ENCODE data around the gene GLT1D1. TPM values are rescaled to one million over a fixed set of nuclear protein-coding genes. Genes with fewer than 3 reads are reported as not detected.

GLT1D1 gene
- total and polyA plus RNA-seq, 2 of the 8 experiments (the other 6 are each of a cell fraction or from before 2014, with no cell fraction given) = 1.5 to 3.6 TPM

DNA sequence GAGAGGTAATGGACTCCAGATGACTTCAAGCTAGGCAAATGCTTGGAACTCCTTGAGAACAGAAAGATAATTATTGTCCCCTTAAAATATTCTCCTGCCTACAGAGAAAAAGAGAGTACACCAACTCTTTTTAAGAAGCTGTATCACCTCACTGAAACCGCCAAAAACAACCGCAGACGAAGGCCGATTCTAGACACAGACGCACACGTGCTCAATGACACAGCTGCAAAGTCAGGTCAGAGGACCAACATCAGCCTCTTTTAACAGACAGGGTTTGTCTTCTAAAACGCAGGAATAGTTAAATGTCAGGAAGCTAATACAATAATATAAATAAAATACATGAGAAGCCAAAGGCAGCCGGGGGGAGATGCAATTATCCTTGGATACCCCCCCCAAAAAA is 48.5 kb upstream of the GLT1D1 start:
- no peaks in the 10 kb centered on the region for H3K23me2 ChIP-seq (ENCODE audit: low read depth, low read length)
- no peak overlapping the region for H3K14ac ChIP-seq (ENCODE audit: insufficient read length)
- peaks cover 13 to 32% of the 10 kb centered on the region in 2 experiments for H4K20me1 ChIP-seq (replicated peaks in 1 of 2; ENCODE audit: control insufficient read depth in 1 of 2, insufficient read depth in 2 of 2, low read length in 2 of 2)
- H3K4ac ChIP-seq (replicated peaks; ENCODE audit: insufficient read length, low read depth, low read length) = no peak overlapping the region
- no peaks in the 10 kb centered on the region for H3K27me3 ChIP-seq (replicated peaks in 1 of 4; ENCODE audit: control insufficient read depth in 3 of 4, extremely low read depth in 1 of 4, insufficient read depth in 3 of 4, low read length in 3 of 4)
- no peak overlapping the region for H2AFZ ChIP-seq (ENCODE audit: low read length)
- no peak overlapping the region for H2BK120ac ChIP-seq (replicated peaks; ENCODE audit: low read depth, low read length)
- DNase-seq (ENCODE audit: low read depth in 1 of 2, low spot score in 2 of 2) (no peak), FAIRE-seq (no peak)
- H2BK12ac ChIP-seq (ENCODE audit: low read depth, low read length) = no peak overlapping the region
- H3K56ac ChIP-seq (replicated peaks; ENCODE audit: insufficient read length, low read depth, low read length) = no peak overlapping the region
- 96% methylated on average over 8 of the region's 8 CpGs; no CpG with 5 or more reads in 1 of the 2 experiments for whole genome bisulfite sequencing, 2 experiments (ENCODE audit: extremely low coverage in 1 of 2, insufficient coverage in 1 of 2, insufficient read length in 1 of 2, insufficient replicate concordance in 2 of 2, low coverage in 1 of 2, low lambda C conversion rate in 2 of 2, missing lambda C conversion rate in 1 of 2)
- H3K79me1 ChIP-seq (ENCODE audit: low read depth, low read length) = peaks cover 9% of the 10 kb centered on the region; the same call in 1 of the 2 replicates
- H3K79me2 ChIP-seq (ENCODE audit: control insufficient read depth in 1 of 2, insufficient read depth in 2 of 2, low read length in 2 of 2) = peaks cover 0 to 40% of the 10 kb centered on the region in 2 experiments; a peak in 2 of 4 replicates
- H3K9ac ChIP-seq (replicated peaks in 1 of 4; ENCODE audit: extremely low read depth in 1 of 4, low read depth in 3 of 4, low read length in 3 of 4) = no peak overlapping the region
- peaks cover 6 to 50% (median 17%) of the 10 kb centered on the region in 4 experiments; a peak in 7 of 8 replicates for H3K36me3 ChIP-seq (ENCODE audit: control insufficient read depth in 2 of 4, insufficient read depth in 4 of 4, low read length in 3 of 4)
- ChIA-PET POLR2A (ENCODE audit: partially characterized antibody) (interaction anchor here (1.1 to 1.2 kb wide), 2 partner anchors 8 to 17 kb away, joined by 3 read pairs; no protein-coding TSS in a partner anchor), CTCF (ENCODE audit: partially characterized antibody) (interaction anchor here (0.6 to 1.1 kb wide), 2 partner anchors 10 to 1221 kb away, joined by 3 to 4 read pairs; no protein-coding TSS in a partner anchor)
- H2BK5ac ChIP-seq (ENCODE audit: low read depth, low read length) = no peak overlapping the region
- no peak overlapping the region for H2AK5ac ChIP-seq (ENCODE audit: low read depth, low read length)
- H4K8ac ChIP-seq (ENCODE audit: extremely low read depth, insufficient read depth, low read length) = no peak overlapping the region
- no peak overlapping the region for H3K4me3 ChIP-seq (ENCODE audit: extremely low read depth in 1 of 4, insufficient read depth in 2 of 4, low read depth in 3 of 4, low read length in 4 of 4)
- no peak overlapping the region for H2BK15ac ChIP-seq (ENCODE audit: low read length)
- no peak overlapping the region for H4K5ac ChIP-seq (ENCODE audit: insufficient read length, low read depth, low read length)
- H3K4me2 ChIP-seq (ENCODE audit: insufficient read depth in 1 of 2, low read depth in 2 of 2, low read length in 2 of 2) = no peak overlapping the region
- H3K9me3 ChIP-seq (ENCODE audit: insufficient read depth in 2 of 2, low read depth in 1 of 2, low read length in 1 of 2) = no peaks in the 10 kb centered on the region
- no peak overlapping the region for H3K23ac ChIP-seq (ENCODE audit: insufficient read length)
- no peak overlapping the region for H3K18ac ChIP-seq (ENCODE audit: extremely low read depth, low read length)
- no peak overlapping the region for H2BK20ac ChIP-seq (ENCODE audit: low read length)
- H3K27ac ChIP-seq (ENCODE audit: low read depth, low read length) = no peak overlapping the region
- no peak overlapping the region for H4K91ac ChIP-seq (replicated peaks; ENCODE audit: insufficient read length, low read length)
- H3K4me1 ChIP-seq (replicated peaks in 1 of 4; ENCODE audit: control insufficient read depth in 3 of 4, insufficient read depth in 4 of 4, low read length in 3 of 4) = no peaks in the 10 kb centered on the region; a peak in 1 of 7 replicates
- no peak for TF ChIP-seq SRF (IDR thresholded peaks at IDR 0.05; ENCODE audit: low read depth, low read length)
- no peak for TF ChIP-seq RFX5 (IDR thresholded peaks at IDR 0.05; ENCODE audit: borderline replicate concordance, low read depth, low read length)
- no peak for TF ChIP-seq FOSL1 (IDR thresholded peaks at IDR 0.05; ENCODE audit: insufficient read depth, low read depth, low read length)
- TF ChIP-seq, protein P1, sequence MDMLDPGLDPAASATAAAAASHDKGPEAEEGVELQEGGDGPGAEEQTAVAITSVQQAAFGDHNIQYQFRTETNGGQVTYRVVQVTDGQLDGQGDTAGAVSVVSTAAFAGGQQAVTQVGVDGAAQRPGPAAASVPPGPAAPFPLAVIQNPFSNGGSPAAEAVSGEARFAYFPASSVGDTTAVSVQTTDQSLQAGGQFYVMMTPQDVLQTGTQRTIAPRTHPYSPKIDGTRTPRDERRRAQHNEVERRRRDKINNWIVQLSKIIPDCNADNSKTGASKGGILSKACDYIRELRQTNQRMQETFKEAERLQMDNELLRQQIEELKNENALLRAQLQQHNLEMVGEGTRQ (IDR thresholded peaks at IDR 0.05; ENCODE audit: low read length) = no peak
- TF ChIP-seq EP300 (IDR thresholded peaks at IDR 0.05; ENCODE audit: borderline replicate concordance in 1 of 2, low read depth in 2 of 2, low read length in 2 of 2) = no peak
- no peak for TF ChIP-seq SIX5 (IDR thresholded peaks at IDR 0.05; ENCODE audit: low read depth, low read length)
- no peak for TF ChIP-seq BACH1 (IDR thresholded peaks at IDR 0.05; ENCODE audit: low read length)
- TF ChIP-seq SUZ12 (IDR thresholded peaks at IDR 0.05; ENCODE audit: low read length) = no peak
- no peak for TF ChIP-seq TCF12 (IDR thresholded peaks at IDR 0.05; ENCODE audit: low read depth, low read length)
- no peak for TF ChIP-seq KDM5A (IDR thresholded peaks at IDR 0.05; ENCODE audit: low read length)
- TF ChIP-seq SP1 (IDR thresholded peaks at IDR 0.05; ENCODE audit: low read depth, low read length) = no peak
- no peak for TF ChIP-seq GTF2F1 (IDR thresholded peaks at IDR 0.05; ENCODE audit: borderline replicate concordance, low read depth, low read length)
- TF ChIP-seq, protein P2, sequence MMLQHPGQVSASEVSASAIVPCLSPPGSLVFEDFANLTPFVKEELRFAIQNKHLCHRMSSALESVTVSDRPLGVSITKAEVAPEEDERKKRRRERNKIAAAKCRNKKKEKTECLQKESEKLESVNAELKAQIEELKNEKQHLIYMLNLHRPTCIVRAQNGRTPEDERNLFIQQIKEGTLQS (IDR thresholded peaks at IDR 0.05; ENCODE audit: insufficient read depth, low read depth, low read length) = no peak

All from H1 (cell line).